Vagina (tissue), 2 donors: ENCODE measurements around the gene AK3.

Experiments
- CTCF ChIP-seq, 3 experiments: fragments of 450-650 bp in 2 of 3; fragments of 200-600 bp in 1 of 3; sonication (generic) in 1 of 3; IDR thresholded peaks; one replicate each; pipeline ENCODE4 v1.5.1; 2017 to 2019; ENCODE audit warnings: antibody characterized with exemption in 3 of 3, mild to moderate bottlenecking in 2 of 3, moderate library complexity in 2 of 3
- POLR2A ChIP-seq, 2 donors: fragments of 450-650 bp; IDR thresholded peaks; one replicate each; pipeline ENCODE4 v1.6.1; 2017; ENCODE audit warnings: antibody characterized with exemption in 2 of 2, mild to moderate bottlenecking in 2 of 2, moderate library complexity in 2 of 2

DNA sequence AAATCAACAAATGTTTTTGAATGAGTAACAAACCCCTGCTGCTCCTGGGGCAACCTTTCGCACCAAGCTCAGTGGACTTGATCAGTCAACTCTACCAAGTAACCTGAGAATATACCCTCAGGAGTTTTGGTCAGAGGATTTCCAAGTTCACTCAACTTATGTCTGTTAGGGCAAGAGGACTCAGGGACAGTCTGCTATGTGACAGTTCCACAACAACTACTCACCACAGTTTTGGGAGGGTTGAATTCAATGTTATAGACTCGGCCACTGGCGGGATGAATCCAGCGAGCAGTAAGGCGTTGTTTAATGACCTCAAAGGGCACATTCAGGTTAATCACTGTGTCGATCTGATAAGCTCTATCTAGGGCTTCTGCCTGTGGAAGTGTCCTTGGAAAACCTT lies 22.1 kb downstream of the AK3 start:
- no peak for TF ChIP-seq POLR2A (IDR thresholded peaks at IDR 0.05)
- no peak for TF ChIP-seq CTCF (IDR thresholded peaks at IDR 0.05)
